TTC549 (cell line): Measurements from ENCODE around the gene GPSM3.
"Not testable (repeated sequence)": the region's sequence is repeated elsewhere in the genome, so short reads cannot be mapped to it uniquely, and the experiment has no call there.

Experiments used
- FAIRE-seq: peaks from 2 replicates; lab custom pipeline; 2012; peaks lifted over from hg19 to GRCh38; lab: Jason Lieb, UNC

The GPSM3 gene, protein sequence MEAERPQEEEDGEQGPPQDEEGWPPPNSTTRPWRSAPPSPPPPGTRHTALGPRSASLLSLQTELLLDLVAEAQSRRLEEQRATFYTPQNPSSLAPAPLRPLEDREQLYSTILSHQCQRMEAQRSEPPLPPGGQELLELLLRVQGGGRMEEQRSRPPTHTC

DNA sequence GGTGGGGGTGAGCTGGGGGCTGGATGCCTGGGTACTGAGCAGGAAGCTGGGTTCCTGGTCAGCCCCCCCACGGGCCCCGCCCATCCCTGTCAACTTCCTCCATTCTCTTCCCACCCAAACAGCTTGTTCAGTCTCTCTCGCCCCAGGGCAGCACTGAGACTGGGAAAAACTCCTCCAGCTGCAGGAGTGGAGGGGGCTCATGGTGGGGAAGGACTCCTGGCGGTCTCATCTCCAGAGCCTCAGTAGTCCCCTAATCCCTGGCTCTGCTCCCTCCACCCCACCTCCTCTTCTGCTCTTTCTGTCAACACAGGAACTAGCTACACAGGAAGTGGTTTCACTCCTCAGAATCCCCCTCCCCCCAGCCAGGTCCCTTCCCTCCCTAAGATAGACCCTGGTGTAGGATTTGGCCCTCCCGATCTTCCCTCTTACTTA, at the start of gene GPSM3:
Gene GPSM3, minus strand, starts transcription at position 36 of the 432 bp plus-strand sequence. CDS start 130 bp downstream, outside the sequence.
- no peak for FAIRE-seq

DNA sequence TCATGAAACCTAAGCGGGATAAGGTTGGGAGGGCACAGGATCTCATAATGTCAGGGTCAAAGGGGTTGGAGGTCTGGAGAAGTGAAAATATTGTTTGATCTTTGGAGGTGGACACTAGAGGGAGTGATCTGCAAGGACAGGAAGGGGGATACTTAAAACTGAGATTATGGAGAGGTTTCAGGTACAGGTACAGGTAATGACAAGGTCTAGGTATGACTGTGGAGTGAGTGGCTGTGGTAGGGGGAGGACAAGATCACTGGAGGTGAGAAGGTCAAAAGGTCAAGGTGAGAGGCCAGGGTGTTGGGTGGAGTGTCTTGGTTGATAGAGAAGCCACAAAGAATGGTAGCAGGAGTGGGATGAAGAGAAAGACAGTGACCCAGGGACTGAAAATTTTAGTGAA, 48.2 kb upstream of the GPSM3 start:
- no peak for FAIRE-seq

DNA sequence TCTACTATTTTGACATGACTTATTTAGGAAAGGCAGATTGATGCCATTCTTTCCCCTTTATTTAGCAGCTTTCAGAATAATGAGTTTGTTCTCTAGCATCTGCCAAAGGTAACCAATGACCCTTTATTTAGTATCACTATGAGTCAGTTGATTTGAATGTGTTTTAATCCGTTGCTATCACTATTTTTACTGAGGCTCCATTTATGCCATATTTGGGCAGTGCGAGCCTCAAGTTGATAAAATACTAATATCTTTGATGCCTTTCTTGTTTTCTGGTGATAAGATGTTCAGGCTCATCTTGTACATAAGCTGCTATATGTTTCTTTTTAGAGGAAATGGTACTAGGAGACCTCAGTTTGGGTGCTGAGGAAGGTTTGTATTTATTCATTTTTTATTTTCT, 47.0 kb upstream of the GPSM3 start:
- FAIRE-seq, result no peak

DNA sequence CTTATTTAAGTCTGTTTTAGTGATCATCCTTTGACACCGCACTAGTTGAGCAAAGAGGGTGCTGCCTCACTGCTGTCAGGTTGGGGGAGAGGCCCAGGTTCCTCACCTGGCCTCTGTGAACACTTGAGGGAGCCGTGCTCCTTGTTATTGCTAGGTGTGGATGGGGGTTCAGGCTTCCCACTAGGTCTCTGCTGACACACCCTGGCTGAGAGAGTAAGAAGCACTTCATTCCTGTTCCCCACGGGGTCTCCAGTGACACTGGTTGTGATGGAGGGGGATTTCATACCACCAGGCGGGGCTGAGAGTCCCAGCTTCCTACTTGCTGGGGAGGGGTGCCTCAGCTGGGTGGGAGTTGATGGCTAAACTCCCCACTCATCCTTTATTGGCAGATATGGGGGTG, 42.5 kb upstream of the GPSM3 start:
- FAIRE-seq, result no peak

DNA sequence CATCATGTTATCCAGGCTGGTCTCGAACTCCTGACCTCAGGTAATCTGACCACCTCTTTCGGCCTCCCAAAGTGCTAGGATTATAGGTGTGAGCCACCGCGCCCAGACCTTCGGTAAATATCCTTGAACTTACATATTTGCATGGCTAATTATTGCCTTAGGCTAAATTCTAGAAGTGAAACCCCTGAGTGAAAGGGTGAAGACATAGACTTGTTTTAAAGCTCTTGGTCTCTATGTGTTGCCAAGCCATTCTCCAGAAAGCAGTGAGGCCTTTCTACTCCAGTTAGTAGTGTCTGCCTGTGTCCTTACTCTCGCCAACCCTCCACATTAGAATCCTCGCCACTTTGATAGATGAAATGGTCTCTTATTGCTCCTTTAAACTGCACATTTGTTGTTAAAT, 34.0 kb upstream of the GPSM3 start:
- FAIRE-seq, result no peak

DNA sequence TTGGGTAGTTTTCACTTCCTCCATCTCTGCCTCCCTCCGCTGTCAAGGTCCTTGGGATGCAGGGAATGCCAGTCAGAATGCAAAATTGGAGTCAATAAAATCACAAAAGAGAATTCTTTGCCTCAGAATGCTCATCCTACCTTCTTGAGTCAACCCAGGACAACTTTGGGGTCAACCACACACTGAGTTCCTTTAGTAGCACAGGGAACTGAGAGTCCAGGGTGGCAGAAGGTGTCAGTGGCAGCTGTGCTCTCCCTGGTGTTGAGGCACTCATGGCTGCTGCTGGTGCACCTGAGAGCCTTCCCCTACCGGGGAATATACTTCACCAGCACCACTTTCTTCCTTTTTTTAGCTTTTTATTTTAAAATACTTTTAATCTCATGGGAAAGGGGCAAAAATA, 32.3 kb upstream of the GPSM3 start:
- FAIRE-seq, result no peak

DNA sequence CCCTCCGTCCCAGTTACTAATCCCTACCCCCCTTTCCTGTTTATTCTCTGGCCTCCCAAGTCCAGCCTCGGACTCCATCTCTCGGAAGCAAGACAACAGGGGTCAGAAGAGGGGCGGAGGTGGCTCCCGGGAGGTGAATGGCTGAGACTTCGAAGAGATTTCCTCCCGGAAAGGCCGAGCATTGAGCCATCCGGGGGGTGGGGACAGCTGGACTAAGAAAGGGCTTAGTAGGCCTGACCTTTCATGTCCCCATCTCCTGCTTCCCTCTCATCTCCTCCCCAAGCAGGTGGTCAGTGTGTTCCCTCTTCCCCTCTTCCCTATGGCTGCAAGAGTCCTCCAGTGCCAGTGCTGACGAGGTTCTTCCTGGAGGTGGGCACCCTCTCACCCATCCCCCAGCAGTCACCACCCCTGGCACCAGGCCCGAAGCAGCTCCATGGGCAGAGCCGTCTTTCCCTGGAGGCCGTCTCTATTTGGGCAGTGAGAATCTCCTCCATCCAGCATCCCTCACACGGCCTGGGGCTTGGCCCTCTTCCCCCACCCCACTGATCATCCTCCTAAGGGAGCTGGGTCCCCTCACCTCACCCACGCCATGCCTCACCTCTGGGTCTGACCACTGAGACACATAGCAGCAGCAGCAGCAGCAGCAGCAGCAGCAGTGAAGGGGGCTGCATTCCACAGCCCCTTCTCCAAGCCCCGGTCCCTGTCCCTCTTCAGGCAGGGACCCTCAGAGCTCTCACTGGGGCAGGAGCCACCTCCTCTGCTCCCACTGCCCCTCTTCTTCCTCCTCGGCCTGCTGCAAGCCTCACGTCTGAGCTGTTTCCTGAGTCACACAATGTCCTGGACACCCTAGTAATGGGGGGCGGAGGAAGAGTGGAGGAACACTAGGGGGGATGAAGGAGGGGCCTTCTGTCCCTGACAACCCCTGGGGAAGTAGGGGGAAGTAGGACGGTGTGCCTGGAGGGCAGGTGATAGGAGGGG, 31.1 kb upstream of the GPSM3 start, which contains the start of gene NOTCH4:
Gene NOTCH4, minus strand, starts transcription at position 810 of the 978 bp plus-strand sequence. Its CDS starts 139 bp downstream, at position 671.
- no peak for FAIRE-seq

DNA sequence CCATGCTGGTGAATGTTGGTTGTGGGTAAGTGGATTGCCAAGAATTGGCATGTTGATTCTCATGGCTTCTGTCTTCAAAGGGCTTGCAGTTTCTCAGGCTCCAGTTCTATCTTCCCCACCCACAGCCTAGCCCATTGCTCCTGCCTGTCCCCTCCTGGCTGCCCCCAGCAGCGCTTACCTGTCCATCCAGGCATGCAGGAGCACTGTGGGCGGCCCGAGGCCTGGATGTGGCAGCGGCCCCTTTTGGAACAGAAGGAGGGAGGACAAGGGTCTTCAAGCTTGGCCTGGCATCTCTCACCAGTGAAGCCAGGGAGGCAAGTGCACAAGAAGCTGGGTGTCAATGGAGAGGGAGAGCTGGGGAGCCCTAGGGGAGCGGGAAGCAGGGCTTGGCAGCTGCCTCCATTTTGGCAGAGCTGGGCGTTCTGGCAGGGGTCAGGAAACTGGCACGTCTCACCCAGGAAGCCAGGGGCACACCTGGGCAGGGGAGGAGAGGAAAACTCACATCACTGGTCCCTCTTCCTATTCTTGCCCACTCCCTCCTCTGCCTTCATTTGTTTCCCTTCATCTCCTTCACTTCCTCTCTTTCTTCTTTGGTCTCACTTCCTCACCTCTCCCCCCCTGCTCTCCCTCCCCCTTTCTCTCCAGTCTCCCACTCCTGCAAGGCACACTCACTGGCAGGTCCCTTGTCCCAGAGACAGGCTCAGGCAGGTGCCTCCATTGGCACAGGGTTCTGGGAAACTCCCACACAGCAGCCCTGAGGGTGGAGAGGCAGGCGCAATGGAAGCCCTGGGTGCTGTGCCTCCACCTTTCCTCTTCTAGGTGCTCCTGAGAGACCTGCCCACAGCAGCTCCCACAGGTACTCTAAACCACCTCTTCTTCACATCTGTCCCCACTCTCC, 30.1 kb upstream of the GPSM3 start:
- no peak for FAIRE-seq

DNA sequence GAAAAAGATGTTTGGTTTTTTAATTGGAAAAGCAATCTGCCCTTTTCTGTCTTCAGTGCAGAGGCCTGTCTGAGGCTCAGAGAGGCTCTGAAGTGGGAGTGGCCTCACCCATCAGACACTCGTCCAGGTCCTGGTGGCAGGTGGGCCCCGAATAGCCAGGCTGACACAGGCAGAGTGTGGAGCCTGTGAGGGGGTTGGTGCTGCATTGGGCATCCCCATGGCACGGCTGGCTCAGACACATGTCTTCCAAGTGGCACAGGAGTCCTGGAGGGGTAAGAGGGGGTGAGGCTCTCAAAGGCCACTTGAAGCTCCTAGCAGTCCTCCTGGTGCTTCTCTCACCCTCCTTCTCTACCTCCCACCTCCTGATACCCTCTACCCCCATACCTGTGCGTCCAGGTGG, 27.6 kb upstream of the GPSM3 start:
- no peak for FAIRE-seq

DNA sequence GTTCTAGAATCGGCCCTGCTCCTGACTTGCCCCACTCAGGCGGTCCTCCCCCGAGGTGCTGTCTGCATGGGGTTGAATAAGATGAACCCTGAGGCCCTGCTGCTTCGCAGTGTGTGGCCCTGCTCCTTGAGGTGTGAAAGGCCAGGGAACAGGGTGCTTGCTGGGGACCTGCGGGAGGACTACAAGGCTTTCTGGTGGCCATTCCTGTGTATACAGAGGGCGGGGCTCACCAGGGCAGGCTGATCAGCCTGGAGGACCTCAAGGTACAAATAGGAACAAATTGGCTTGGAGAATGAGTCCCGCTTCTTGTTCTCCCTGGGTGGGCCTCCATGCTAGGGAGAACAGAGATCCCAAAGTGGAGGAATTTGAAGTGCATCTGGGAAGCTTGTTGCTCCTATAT, 25.7 kb upstream of the GPSM3 start:
- FAIRE-seq, result no peak

DNA sequence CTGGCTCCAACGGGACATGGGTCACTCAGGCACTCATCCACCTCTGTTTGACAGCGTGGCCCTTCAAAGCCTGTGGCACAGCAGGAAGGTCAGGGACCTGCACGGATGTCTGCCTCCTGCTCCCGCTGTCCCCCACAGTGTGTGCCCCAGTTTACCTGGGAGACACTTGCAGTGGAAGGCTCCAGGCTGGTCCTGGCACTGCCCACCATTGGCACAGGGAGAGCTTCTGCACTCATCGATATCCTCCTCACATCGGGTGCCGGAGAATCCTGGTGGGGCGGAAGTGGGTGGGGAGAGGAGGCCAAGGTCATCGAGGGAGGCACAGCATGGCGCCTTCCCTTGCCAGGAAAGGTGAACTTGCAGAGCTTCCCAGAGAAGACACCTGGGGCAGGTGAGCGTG, 24.6 kb upstream of the GPSM3 start:
- FAIRE-seq, result no peak

DNA sequence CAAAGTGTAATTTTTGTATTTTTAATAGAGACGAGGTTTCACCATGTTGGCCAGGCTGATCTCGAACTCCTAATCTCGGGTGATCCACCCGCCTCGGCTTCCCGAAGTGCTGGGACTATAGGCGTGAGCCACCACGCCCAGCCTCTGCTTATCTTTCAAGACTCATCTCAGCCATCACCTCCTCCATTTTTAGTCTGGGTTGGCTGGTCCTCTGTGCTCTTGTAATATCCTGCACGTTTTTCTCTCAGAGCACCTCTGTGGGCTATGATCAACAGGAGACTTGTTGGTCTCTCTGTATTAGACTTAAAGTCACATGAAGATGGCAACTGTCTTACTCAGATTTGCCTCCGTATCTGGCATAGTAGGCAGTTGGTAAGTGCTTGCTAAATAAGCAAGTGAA, 23.8 kb upstream of the GPSM3 start:
- no peak for FAIRE-seq

DNA sequence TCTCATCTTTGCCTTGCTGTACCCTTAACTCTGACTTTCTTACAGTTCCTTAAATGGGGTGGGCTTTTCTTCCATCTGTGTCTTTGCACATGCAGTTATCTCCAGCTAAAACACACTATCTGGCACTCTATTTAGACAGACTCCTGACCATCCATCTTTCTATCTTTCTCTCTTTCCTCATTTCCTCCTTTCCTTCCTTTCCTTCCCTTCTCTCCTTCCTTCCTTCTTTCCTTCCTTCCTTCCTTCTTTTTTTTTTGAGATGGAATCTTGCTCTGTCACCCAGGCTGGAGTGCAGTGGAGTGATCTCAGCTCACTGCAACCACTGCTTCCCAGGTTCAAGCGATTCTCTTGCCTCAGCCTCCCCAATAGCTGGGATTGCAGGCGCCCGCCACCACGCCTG, 23.2 kb upstream of the GPSM3 start:
- no peak for FAIRE-seq

DNA sequence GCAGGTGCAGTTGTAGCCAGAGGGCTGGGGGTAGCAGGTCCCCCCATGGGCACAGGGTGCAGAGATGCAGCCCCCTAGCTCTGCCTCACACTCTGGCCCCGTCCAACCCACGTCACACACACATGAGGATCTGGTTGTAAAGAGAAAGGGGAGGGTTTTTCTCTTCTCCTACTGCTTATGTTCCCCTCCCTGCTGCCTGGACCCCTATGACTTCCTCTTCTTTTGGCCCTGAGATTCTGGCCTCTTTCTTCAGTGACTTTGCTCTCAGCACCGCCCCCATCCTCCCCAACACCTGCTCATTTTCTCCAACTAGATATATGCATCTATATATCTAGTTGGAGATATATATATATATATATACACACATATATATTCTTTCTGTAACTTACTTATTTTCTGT, 21.7 kb upstream of the GPSM3 start:
- no peak for FAIRE-seq

DNA sequence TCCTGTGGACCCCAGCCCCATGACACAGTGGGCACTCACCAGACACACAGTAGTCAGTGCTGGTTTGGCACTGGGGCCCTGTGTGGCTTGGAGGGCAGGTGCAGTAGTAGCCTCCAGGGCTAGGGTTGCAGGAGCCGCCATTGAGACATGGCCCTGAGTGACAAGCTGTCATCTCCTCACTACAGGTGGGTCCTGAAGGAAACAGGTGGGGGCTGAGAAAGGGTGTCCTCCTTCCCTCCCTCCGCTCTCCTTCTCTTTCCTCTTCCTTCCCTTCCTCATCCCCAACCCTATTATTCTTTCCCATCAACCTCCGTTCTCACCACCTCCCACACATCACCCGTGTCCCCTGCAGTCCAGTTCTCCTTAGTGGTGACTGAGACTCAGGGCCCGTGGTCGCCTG, 21.2 kb upstream of the GPSM3 start:
- no peak for FAIRE-seq

DNA sequence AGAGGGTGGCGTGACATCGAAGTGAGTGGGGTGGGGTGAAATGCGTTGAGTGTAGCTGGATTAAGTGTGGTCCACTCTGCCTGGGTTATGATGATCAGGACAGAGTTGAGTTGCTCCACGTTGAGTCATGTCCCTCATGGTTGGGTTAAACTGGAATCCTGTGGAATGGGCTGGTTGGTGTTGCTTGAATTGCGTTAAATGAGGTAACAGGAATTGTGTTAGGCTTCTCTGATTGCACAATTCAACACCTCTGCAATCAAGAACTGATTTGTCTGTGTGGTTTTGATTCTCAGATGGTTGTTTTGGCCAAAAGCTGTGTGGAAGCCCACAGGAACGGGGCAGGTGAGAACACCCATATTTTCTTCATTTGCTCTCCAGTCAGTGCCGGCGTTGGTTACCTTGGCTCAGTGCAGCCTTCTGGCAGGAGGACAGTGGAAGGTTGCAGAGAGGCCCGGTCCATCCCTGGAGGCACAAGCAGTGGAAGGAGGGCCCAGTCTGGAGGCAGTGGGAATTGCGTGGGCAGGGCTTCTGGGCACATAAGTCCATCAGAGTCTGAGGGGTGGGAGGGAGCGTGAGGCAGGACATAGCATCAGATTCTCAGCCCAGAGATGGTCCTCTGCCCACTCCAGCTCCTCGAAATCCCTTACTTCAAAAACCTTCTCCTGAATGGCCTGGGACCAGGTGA, 19.8 kb upstream of the GPSM3 start:
- FAIRE-seq, result no peak

DNA sequence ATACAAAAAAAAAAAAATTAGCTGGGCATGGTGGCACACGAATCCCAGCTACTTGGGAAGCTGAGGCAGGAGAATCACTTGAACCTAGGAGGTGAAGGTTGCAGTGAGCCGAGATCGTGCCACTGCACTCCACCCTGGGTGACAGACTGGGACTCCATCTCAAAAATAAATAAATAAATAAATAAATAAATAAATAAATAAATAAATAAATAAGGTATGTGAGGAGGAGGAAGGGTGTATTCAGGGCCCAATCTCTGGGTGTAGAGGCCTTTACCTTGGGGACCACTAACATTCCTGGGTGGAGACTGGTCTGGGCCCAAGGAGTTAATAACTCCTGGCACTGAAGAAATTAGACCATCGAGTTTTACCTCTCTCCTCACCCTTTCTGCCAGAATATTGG, 19.0 kb upstream of the GPSM3 start:
- not testable (repeated sequence) for FAIRE-seq

DNA sequence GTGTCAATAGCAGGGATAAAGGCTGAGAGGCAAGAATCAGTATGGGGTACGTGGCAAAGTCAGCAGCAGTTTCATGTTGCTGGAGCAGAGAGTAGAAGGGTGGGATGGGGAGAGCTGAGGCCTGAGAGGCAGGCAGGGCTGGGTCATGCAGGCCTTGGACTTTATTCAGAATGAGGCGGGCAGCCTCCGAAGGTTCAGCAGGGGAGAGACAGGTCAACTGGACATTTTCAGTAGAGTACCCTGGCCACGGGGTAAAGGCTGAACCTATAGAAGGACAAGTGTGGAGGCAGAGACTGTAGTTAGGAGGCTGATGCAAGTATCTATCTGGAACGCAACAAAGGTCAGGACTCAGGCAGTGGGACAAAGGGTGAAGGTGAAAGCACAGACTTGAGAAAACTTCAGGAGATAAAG, 17.8 kb upstream of the GPSM3 start:
- FAIRE-seq, result no peak

DNA sequence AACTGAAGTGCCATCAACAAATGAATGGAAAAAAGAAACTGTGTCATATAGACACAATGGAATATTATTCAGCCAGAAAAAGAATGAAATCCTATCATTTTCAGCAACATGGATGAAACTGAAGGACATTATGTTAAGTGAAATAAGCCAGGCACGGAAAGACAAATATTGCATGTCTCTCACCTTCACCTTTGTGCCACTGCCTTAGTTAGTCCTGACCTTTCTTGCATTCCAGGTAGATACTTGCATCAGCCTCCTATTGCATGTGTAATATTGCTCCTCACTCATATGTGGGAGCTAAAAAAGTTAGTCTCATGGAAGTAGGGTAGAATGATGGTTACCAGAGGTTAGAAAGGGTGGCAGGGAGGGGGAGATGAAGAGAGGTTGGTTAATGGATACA, 16.6 kb upstream of the GPSM3 start:
- FAIRE-seq, result no peak

DNA sequence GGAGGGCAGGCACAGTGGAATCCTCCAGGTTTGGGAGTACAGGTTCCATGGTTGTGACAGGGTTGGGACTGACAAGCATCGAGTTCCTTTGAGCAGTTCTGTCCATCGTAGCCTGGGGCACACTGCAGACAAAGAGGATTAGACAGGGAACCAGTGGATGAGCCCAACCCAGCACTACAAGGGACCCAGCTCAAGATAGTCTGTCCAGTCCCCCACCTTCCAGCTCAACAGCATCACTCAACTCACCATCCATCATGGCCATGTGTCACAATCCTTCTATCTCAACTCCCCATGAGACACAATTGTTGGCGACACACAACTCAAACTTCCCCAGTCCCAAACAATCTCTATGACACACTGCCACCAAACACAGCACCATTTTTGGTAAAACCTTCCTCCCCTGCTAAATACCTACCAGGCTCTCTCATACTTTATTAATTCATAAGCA, 11.8 kb upstream of the GPSM3 start:
- no peak for FAIRE-seq

DNA sequence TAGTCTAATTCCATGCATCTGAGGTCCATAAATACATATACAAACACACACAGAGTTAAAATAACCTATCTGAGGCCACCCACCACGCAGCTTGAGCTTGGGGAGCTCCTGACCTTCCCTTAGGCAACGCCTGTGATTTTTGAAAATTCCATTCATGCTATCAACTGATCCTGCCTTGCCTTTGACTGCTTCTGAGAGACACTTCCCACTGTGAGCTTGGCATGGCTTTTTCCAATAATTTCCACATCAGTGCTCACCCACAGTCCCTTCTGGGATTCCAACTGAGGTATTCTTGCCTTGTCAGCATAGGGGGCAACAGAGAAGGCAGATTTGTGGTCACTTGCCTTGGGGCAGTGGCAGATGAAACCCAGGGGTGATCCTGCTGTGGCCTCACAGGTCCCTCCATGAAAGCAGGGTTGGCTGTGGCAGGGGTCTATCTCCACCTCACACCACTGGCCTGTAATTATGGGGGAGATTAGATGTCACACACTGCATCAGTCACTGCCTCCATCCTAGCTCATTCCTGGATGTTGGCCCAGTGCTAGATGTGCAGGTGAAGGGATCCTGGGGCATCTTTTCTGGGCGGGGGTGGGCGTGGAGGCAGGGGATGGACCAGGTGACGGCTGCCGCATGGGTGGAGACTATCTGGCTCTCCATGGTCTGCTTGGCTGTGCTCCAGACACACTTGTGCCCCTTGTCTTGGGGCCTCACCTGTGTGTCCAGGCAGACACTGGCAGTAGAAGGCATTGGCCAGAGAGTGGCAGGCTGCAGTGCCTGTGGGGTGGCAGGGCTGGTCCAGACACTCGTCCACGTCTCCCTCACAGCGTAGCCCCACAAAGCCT, 11.2 kb upstream of the GPSM3 start:
- FAIRE-seq, result no peak
